GM12892 (cell line): ENCODE data around the gene RPAIN.

Source experiments
- POLR2A ChIP-seq: IDR thresholded peaks from 2 replicates; pipeline ENCODE4 v1.6.1; 2011; ENCODE audit warnings: low read depth, low read length, control low read depth
- POLR2AphosphoS5 ChIP-seq: IDR thresholded peaks from 2 replicates; pipeline ENCODE4 v1.6.1; 2011; ENCODE audit warnings: low read depth, low read length, control low read depth

DNA sequence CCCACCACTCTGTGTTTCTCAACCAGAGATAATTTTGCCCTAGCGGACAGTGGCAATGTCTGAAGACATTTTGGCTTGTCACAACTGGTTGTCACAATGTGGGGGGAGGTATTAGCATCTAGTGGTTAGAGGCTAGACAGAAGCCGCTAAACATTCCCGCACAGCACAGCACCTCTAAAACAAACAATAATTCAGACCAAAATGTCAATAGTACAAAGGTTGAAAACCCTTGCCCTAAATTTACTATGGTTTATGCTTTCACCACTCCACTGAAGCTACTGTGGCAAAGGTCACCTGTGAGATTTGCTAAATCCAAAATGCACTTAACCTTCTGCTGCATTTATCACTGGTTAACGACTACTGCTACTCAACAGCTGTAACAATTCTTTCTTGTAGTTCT lies 14.6 kb upstream of the RPAIN start:
- TF ChIP-seq POLR2A (no peak), POLR2AphosphoS5 (no peak)
